22Rv1 (cell line): ENCODE measurements around the gene FBXW8.

ENCODE experiments used
- H3K27ac ChIP-seq: fragments of 450-650 bp; 2 replicates; pipeline ENCODE4 v1.5.1; 2017
- ZFX ChIP-seq: fragments of 450-650 bp; IDR thresholded peaks from 2 replicates; pipeline ENCODE4 v1.6.1; 2017; ENCODE audit warnings: antibody characterized with exemption, borderline replicate concordance
- TF ChIP-seq, protein P1 (sequence below): fragments of 450-650 bp; IDR thresholded peaks from 2 replicates; pipeline ENCODE4 v1.5.1; 2017; ENCODE audit warnings: mild to moderate bottlenecking

The FBXW8 gene

DNA sequence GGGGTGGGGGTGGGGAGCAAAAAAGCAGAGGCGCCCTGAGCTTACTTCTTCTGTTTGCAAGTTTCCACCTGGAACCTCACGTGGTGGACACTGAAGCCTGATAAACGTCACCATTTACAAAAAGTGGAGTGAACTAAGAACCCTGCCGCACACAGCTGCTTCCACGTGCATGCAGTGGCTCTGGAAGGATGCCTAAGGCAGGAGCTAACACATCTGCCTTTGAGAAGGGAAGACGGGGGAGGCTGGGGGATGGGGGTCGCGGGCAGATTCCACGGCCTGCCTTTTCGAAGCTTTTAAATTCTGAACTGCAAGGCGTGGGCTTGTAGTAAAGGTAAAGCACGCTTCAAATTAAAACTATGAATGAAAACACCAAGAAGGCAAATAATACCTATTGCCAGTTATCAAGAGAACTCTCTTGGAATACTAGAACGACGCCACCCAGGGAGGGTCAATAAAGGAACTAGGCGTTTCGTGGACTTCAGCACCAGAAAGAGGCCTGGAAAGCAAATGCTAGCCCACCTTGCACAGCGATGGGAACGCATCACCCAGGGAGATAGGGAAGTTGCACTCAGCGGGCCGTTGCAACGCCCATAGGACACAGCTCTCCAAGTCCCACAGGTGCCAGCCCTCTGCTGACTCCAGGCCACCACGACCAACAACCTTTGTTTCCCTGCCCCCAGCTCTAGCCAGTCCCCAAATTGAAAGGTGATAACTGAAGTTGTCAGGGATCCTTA is 126.7 kb downstream of the FBXW8 start:
- TF ChIP-seq, protein P1, sequence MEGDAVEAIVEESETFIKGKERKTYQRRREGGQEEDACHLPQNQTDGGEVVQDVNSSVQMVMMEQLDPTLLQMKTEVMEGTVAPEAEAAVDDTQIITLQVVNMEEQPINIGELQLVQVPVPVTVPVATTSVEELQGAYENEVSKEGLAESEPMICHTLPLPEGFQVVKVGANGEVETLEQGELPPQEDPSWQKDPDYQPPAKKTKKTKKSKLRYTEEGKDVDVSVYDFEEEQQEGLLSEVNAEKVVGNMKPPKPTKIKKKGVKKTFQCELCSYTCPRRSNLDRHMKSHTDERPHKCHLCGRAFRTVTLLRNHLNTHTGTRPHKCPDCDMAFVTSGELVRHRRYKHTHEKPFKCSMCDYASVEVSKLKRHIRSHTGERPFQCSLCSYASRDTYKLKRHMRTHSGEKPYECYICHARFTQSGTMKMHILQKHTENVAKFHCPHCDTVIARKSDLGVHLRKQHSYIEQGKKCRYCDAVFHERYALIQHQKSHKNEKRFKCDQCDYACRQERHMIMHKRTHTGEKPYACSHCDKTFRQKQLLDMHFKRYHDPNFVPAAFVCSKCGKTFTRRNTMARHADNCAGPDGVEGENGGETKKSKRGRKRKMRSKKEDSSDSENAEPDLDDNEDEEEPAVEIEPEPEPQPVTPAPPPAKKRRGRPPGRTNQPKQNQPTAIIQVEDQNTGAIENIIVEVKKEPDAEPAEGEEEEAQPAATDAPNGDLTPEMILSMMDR: no peak
- TF ChIP-seq ZFX: no peak
- H3K27ac ChIP-seq: no peak overlapping the region

GRCh38 chr12:117038023-117038680 is 127.4 kb downstream of the FBXW8 start:
- H3K27ac ChIP-seq: no peak overlapping the region
- TF ChIP-seq, protein P1: no peak
- no peak for TF ChIP-seq ZFX

- no peak for TF ChIP-seq ZFX
- TF ChIP-seq, protein P1: no peak
- no peak overlapping the region for H3K27ac ChIP-seq
Measured at GRCh38 chr12:117038919-117039318, 128.2 kb downstream of the FBXW8 start.

- no peak for TF ChIP-seq ZFX
- TF ChIP-seq, protein P1: no peak
- H3K27ac ChIP-seq: no peak overlapping the region
Measured at GRCh38 chr12:117039891-117040309, 129.2 kb downstream of the FBXW8 start.

DNA sequence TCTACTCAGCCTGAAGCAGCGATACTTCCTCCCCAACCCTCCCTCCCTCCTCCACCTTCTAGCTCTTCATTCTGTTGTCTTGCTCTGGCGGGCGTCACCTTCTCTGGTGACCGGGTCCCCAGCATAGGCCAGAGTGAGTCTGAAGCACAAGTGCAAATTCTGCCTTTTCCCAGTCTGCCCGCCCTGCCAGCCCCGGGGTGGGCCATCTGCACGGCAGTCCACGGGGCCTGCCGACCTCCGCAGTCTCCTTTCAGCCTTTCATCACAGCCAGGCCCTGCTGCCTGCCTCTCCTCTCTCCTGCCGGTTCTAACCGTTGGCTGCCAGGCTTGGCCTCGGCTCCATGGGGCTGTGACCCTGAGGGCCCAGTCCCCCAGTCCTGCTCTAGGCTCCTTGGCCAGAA is 129.7 kb downstream of the FBXW8 start:
- TF ChIP-seq ZFX: no peak
- TF ChIP-seq, protein P1: no peak
- H3K27ac ChIP-seq: no peak overlapping the region

DNA sequence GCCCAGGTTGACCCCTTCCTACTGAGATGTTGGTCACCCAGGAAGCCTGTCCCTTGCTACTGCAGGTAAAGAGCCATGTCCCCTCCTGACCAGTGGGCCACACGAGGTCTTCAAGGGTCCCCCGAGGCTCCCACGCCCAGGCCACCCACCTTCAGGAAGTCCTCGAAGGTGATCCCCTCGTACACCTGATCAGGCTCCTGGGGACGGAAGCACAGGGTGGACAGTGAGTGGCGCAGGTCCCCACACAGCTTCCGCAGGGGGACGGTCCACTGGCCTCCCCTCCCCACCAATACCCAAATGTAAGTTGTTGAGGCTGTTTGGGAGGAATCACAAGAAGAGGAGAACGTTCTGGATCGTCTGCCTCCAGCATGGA is 131.0 kb downstream of the FBXW8 start:
- no peak overlapping the region for H3K27ac ChIP-seq
- TF ChIP-seq, protein P1: no peak
- no peak for TF ChIP-seq ZFX

GRCh38 chr12:117042171-117042842 is 131.6 kb downstream of the FBXW8 start:
- no peak overlapping the region for H3K27ac ChIP-seq

More at GRCh38 chr12:117042171-117042842, 131.6 kb downstream of the FBXW8 start:
- TF ChIP-seq ZFX: no peak
- TF ChIP-seq, protein P1: no peak
